GM12878 (cell line): ENCODE results near the gene LZTFL1.

ENCODE experiments used
- CHD4 ChIP-seq: fragments of 200-600 bp; sonication (generic); IDR thresholded peaks from 2 replicates; pipeline ENCODE4 v1.6.1; 2016; ENCODE audit warnings: mild to moderate bottlenecking
- GABPA ChIP-seq: IDR thresholded peaks from 2 replicates; pipeline ENCODE4 v1.6.1; 2014; ENCODE audit warnings: antibody characterized with exemption, low read depth, mild to moderate bottlenecking, inconsistent platforms
- IKZF1 ChIP-seq: fragments of 450-650 bp; conservative IDR thresholded peaks from 2 replicates; pipeline ENCODE4 v1.6.1; 2017; ENCODE audit warnings: antibody characterized with exemption, mild to moderate bottlenecking
- POLR2A ChIP-seq: IDR thresholded peaks from 2 replicates; pipeline ENCODE4 v1.6.1; 2011; ENCODE audit warnings: low read depth, mild to moderate bottlenecking, low read length
- POLR2AphosphoS5 ChIP-seq: IDR thresholded peaks from 2 replicates; pipeline ENCODE4 v1.6.1; 2011; ENCODE audit warnings: mild to moderate bottlenecking, low read length, inconsistent platforms
- POU2F2 ChIP-seq: IDR thresholded peaks from 3 replicates; pipeline ENCODE4 v1.6.1; 2011; ENCODE audit warnings: low read depth, mild to moderate bottlenecking, low read length, borderline replicate concordance
- SIN3A ChIP-seq: IDR thresholded peaks from 2 replicates; pipeline ENCODE4 v1.6.1; 2012; ENCODE audit warnings: low read depth, low read length, improper control_type of control experiment
- SRF ChIP-seq, 2 experiments: IDR thresholded peaks; 2 replicates each; pipeline ENCODE4 v1.6.1; 2011; ENCODE audit warnings: low read depth in 2 of 2, low read length in 2 of 2, mild to moderate bottlenecking in 1 of 2, moderate library complexity in 1 of 2
- TF ChIP-seq, protein P1 (sequence below): fragments of 450-650 bp; IDR thresholded peaks from 2 replicates; pipeline ENCODE4 v1.6.1; 2016; ENCODE audit warnings: mild to moderate bottlenecking

DNA sequence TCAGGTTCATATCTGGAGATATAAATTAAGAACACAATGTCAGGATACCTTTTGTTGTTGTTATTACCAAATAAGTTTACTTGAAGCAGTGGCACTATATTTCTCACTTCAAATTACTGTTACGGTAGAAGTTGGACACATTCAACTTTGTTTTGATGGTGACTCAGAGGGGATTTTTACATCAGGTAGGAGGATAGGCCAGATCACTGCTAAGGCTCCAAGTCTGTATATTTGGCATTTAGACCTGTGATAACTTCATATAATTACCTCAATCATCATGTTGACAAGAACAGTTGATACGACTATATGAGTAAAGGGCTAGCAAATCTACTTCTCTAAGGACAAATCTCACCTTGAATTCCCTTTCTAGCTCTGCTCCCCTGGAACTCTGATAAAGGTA lies 15.6 kb downstream of the LZTFL1 start:
- no peak for TF ChIP-seq IKZF1
- TF ChIP-seq, protein P1, sequence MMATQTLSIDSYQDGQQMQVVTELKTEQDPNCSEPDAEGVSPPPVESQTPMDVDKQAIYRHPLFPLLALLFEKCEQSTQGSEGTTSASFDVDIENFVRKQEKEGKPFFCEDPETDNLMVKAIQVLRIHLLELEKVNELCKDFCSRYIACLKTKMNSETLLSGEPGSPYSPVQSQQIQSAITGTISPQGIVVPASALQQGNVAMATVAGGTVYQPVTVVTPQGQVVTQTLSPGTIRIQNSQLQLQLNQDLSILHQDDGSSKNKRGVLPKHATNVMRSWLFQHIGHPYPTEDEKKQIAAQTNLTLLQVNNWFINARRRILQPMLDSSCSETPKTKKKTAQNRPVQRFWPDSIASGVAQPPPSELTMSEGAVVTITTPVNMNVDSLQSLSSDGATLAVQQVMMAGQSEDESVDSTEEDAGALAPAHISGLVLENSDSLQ, result no peak
- TF ChIP-seq CHD4, result no peak
- no peak for TF ChIP-seq POLR2A
- no peak for TF ChIP-seq GABPA
- TF ChIP-seq SIN3A, result no peak
- no peak for TF ChIP-seq POLR2AphosphoS5
- no peak for TF ChIP-seq POU2F2
- TF ChIP-seq SRF (IDR thresholded peaks at IDR 0.05; ENCODE audit: low read depth in 2 of 2, low read length in 2 of 2), result no peak
